Mucosa of descending colon (tissue), 3 donors: Measurements from ENCODE around the gene PLEKHD1. TPM values are rescaled to one million over a fixed set of nuclear protein-coding genes. Genes with fewer than 3 reads are reported as not detected.
"Not testable (repeated sequence)": the region's sequence is repeated elsewhere in the genome, so short reads cannot be mapped to it uniquely, and the experiment has no call there.

Experiments used
- ATAC-seq: fragments of 200-7000 bp; cut with Tn5 transposase; one replicate; pipeline ENCODE4 v1.9.1; 2020; ENCODE audit warnings: mild to moderate bottlenecking, moderate library complexity
- DNase-seq, 3 donors: peaks; one replicate each; pipeline ENCODE4 v3.0.0-alpha.2; 2020
- H3K36me3 ChIP-seq: fragments of 200-600 bp; one replicate; pipeline ENCODE4 v1.8.0; 2021; ENCODE audit warnings: low read depth, mild to moderate bottlenecking
- H3K4me1 ChIP-seq: fragments of 200-600 bp; one replicate; pipeline ENCODE4 v1.8.0; 2021; ENCODE audit warnings: low read depth, mild to moderate bottlenecking
- H3K4me3 ChIP-seq: fragments of 200-600 bp; one replicate; pipeline ENCODE4 v1.8.0; 2021; ENCODE audit warnings: mild to moderate bottlenecking
- H3K9me3 ChIP-seq: fragments of 200-600 bp; one replicate; pipeline ENCODE4 v1.8.0; 2021; ENCODE audit warnings: mild to moderate bottlenecking
- intact Hi-C, 2 donors: fragments of 100-400 bp; cut with DNase I in 1 of 2; cut with micrococcal nuclease in 1 of 2; formaldehyde crosslinking; loops; one replicate each; pipeline versions ENCODE4 v1.11.0 to v1.11.1; 2022; cut with DNase I, micrococcal nuclease
- total RNA-seq, 3 donors: library from RNA; stranded (reverse); fragmentation: NEBNext Ultra II Directional in 2 of 3; extraction: Animal tissue kit (Norgen Biotek cat#: 25700) in 2 of 3; gene quantifications; one replicate each; pipeline versions ENCODE4 v1.2.1 to v1.2.4, GENCODE V29; 2021 to 2023
- TF ChIP-seq, protein P1 (sequence below): fragments of 200-600 bp; IDR thresholded peaks from one replicate; pipeline ENCODE4 v1.8.0; 2022; ENCODE audit warnings: antibody characterized with exemption, mild to moderate bottlenecking
- donor health status: DM: no; HTN: no; CAD: no; lungs with moderate emphysema.
- donor health status: DM: no; HTN: no; CAD: no.
- donor health status: DM: no; HTN: yes; CAD: no.

The PLEKHD1 gene
- total RNA-seq, 3 donors from 2014 or later = 0.06 to 0.14 TPM; not detected in 1

DNA sequence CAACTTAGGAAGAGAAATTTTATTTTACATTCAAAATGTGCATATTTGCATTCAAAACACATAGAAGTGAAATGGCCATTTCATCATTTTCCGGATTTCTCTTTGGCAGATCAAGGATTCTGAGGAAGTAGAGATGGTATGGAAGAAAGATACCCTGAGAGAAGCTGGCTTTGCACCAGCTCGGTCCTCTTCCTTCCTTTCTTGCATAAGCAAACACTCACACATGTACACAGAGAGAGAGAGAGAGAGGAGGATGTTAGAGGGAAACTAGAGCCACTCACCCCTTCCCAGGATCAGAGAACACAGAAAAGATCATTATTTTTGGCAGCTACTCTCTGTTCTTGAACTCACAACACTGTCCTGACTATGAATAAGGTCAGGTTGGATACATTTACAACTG, 15.6 kb upstream of the PLEKHD1 start:
- H3K4me1 ChIP-seq = no peaks in the 10 kb centered on the region
- DNase-seq (no peak), ATAC-seq (no peak)
- intact Hi-C loops = loop anchor here (10.0 kb wide), 1 partner anchor 224 kb away; no protein-coding TSS in a partner anchor
- no peaks in the 10 kb centered on the region for H3K9me3 ChIP-seq
- H3K4me3 ChIP-seq = no peak overlapping the region
- TF ChIP-seq, protein P1, sequence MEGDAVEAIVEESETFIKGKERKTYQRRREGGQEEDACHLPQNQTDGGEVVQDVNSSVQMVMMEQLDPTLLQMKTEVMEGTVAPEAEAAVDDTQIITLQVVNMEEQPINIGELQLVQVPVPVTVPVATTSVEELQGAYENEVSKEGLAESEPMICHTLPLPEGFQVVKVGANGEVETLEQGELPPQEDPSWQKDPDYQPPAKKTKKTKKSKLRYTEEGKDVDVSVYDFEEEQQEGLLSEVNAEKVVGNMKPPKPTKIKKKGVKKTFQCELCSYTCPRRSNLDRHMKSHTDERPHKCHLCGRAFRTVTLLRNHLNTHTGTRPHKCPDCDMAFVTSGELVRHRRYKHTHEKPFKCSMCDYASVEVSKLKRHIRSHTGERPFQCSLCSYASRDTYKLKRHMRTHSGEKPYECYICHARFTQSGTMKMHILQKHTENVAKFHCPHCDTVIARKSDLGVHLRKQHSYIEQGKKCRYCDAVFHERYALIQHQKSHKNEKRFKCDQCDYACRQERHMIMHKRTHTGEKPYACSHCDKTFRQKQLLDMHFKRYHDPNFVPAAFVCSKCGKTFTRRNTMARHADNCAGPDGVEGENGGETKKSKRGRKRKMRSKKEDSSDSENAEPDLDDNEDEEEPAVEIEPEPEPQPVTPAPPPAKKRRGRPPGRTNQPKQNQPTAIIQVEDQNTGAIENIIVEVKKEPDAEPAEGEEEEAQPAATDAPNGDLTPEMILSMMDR = no peak
- H3K36me3 ChIP-seq = no peaks in the 10 kb centered on the region

DNA sequence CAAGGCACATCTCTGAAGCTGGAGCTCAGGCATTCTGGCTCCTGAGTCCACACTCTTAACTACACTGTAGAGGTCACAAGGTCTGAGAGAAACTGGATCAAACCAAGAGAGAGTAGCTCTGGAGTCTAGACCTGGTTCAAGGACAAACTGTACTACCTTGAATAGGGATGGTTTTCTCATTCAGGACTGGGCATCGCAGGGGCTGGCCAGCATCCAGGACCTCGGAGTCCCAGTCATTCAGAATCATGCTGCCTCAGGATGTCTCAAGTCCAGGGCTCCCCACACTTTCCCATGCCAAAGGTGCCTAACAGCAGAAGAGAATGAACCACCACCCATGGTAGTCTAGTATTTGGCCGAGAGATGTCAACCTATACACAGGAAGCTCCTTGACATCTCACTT, 13.1 kb upstream of the PLEKHD1 start:
- ATAC-seq (no peak), DNase-seq (no peak)
- Histone ChIP-seq H3K4me3 (no peak overlapping the region), H3K9me3 (no peaks in the 10 kb centered on the region), H3K36me3 (no peaks in the 10 kb centered on the region), H3K4me1 (no peaks in the 10 kb centered on the region)
- TF ChIP-seq, protein P1 = no peak
- intact Hi-C loops = no loop called here

DNA sequence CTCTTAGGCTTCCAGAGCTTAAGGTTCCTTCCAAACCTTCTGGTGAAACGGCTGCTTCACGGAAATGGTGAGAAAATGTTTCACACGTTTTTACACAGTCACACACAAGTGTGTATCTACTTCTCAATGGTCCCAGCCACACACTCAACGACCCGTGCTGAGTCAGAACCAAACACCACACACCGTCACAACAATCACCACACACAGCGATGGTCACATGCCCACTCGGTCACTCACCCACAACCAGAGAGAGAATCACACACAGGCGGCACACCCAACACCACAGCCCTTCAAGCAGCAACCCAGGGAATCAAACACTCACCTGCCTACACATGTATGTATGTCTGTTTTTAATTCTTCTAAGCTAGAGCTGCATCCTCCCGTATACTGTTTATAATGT, 12.6 kb upstream of the PLEKHD1 start:
- TF ChIP-seq, protein P1 = no peak
- Histone ChIP-seq H3K9me3 (no peaks in the 10 kb centered on the region), H3K4me3 (no peak overlapping the region), H3K36me3 (no peaks in the 10 kb centered on the region), H3K4me1 (no peaks in the 10 kb centered on the region)
- intact Hi-C loops = no loop called here
- ATAC-seq = no peak
- DNase-seq = no peak

DNA sequence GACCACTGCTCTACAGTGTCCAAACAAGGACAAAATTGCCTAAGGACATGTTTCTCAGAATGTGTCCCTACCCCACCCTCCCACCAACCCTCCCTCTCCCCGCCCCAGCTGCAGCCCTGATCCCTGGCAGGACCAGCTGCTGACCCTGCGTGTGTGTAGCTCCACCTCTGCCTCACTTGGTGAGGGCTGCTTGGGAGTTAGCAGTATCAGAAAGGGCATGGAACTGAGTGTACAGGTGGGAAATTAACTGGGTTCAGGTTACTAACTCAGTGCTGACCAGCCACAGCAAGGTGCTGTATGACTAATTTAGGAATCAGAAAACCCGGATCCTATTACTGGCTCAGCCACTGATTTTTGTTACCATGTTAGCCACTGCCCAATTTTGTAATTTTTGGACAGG, 11.3 kb upstream of the PLEKHD1 start:
- intact Hi-C loops = no loop called here
- ATAC-seq (no peak), DNase-seq (no peak)
- TF ChIP-seq, protein P1 = no peak
- H3K9me3 ChIP-seq = no peaks in the 10 kb centered on the region
- H3K4me3 ChIP-seq = no peak overlapping the region
- H3K36me3 ChIP-seq = no peaks in the 10 kb centered on the region
- H3K4me1 ChIP-seq = no peaks in the 10 kb centered on the region

DNA sequence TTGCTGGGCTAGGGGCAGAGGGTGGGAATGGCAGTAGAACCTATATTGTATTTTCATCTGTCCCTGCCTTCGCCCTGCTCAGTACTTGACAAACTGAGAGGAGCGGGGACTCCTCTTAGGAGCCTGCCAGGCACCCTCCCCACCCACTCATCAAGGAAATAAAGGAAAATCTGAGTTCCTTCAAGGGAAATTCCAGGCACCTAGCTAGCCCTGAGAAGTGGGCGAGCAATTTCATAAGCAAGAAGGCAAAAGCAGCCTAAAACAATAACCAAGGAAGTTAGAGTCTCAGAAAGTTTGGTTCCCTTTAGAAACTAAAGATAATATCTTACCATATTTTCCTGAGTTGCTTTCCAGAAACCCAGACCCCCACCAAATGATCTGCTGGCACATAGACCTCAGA, 10.6 kb upstream of the PLEKHD1 start:
- ATAC-seq = no peak
- intact Hi-C loops = no loop called here
- Histone ChIP-seq H3K9me3 (no peaks in the 10 kb centered on the region), H3K4me3 (no peak overlapping the region), H3K4me1 (no peaks in the 10 kb centered on the region), H3K36me3 (no peaks in the 10 kb centered on the region)
- no peak for DNase-seq
- TF ChIP-seq, protein P1 = no peak

DNA sequence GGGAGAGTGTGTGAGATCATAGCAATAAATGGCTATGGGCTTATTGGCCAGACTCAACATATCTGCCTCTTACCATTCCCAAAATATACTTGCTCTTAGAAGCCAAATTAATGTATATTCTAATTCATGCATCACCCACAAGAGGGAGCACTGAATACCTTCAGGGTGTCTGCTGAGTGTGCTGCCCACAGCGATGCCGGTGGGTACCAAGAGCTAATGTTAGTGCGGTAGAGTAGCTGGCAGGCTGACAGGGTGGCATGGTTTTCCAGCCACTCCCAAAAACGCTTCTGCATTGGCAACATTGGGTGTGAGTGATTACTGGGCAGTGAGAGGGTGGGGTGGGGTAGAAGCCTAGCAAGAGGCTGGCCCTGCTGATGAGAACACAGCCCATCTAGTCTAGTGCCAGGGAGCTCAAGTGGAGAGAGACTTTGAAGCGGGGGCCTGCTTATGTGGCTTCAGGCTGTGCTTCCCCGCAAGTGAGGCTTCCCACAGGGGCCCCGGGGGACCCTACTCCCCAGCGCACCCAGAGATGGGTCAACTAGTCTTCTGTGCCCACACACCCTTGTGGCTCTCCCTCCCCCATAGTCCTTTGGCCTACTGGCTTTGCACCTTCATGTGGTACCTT, 9.2 kb upstream of the PLEKHD1 start:
- Histone ChIP-seq H3K4me1 (no peaks in the 10 kb centered on the region), H3K9me3 (no peaks in the 10 kb centered on the region), H3K36me3 (no peaks in the 10 kb centered on the region), H3K4me3 (no peak overlapping the region)
- intact Hi-C loops = no loop called here
- DNase-seq = no peak
- ATAC-seq = peak; percentile 31
- TF ChIP-seq, protein P1 = no peak

DNA sequence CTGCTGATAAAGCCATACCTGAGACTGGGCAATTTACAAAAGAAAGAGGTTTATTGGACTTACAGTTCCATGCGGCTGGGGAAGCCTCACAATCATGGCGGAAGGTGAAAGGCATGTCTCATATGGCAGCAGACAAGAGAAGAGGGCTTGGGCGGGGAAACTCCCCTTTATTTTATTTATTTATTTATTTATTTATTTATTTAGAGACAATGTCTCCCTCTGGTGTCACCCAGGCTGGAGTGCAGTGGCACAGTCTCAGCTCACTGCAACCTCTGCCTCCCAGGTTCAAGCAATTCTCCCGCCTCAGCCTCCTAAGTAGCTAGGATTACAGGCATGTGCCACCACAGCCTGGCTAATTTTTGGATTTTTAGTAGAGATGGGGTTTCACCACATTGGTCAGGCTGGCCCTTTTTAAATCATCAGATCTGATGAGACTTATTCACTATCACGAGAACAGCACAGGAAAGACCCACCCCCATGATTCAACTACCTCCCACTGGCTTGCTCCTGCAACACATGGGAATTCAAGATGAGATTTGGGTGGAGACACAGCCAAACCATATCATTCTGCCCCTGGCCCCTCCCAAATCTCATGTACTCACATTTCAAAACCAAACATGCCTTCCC, 7.6 kb upstream of the PLEKHD1 start:
- intact Hi-C loops, H3K9me3 ChIP-seq, H3K4me3 ChIP-seq, H3K36me3 ChIP-seq, DNase-seq, ATAC-seq, H3K4me1 ChIP-seq: not testable (repeated sequence)

DNA sequence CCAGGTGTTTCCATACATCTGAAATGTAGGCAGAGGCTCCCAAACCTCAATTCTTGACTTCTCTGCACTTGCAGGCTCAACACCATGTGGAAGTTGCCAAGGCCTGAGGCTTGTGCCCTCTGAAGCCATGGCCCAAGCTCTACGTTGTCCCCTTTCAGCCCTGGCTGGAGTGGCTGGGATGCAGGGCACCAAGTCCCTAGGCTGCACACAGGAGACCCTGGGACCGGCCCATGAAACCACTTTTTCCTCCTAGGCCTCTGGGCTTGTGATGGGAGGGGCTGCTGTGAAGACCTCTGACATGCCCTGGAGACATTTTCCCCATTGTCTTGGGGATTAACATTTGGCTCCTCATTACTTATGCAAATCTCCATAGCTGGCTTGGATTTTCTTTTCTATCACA, 6.5 kb upstream of the PLEKHD1 start:
- ATAC-seq, H3K36me3 ChIP-seq, H3K4me3 ChIP-seq, intact Hi-C loops, H3K4me1 ChIP-seq, H3K9me3 ChIP-seq, DNase-seq: not testable (repeated sequence)
